CD4-positive, CD25-positive, alpha-beta regulatory T cell (primary cell): Measurements from ENCODE around the gene UGT1A7. TPM values are rescaled to one million over a fixed set of nuclear protein-coding genes. Genes with fewer than 3 reads are reported as not detected.

Experiments
- ATAC-seq, 2 donors: fragments of 150-1000 bp; cut with Tn5 transposase; one replicate each; pipeline ENCODE4 v1.10.0; 2021; ENCODE audit warnings: low read depth in 2 of 2, moderate number of reproducible peaks in 2 of 2, moderate library complexity in 1 of 2
- DNase-seq, 3 donors: peaks; one replicate each; pipeline versions ENCODE4 v3.0.0 to v3.0.0-alpha.2; 2012 to 2022; ENCODE audit warnings: mixed read lengths in 1 of 3
- H3K27ac ChIP-seq: one replicate; pipeline ENCODE4 v1.7.0; 2013; ENCODE audit warnings: mild to moderate bottlenecking, low read length; ENCODE audit not compliant: insufficient read depth, poor library complexity, severe bottlenecking
- H3K27me3 ChIP-seq: one replicate; pipeline ENCODE4 v1.7.0; 2013; ENCODE audit warnings: low read length; ENCODE audit not compliant: control insufficient read depth, insufficient read depth
- H3K36me3 ChIP-seq: one replicate; pipeline ENCODE4 v1.7.0; 2013; ENCODE audit warnings: mild to moderate bottlenecking, low read length, moderate library complexity; ENCODE audit not compliant: control insufficient read depth, insufficient read depth
- H3K4me1 ChIP-seq: 2 replicates; pipeline ENCODE4 v1.7.0; 2013; ENCODE audit warnings: mild to moderate bottlenecking, low read length; ENCODE audit not compliant: insufficient read depth, control insufficient read depth, poor library complexity, severe bottlenecking
- H3K4me3 ChIP-seq: one replicate; pipeline ENCODE4 v1.7.0; 2013; ENCODE audit warnings: low read depth, mild to moderate bottlenecking, low read length, moderate library complexity
- H3K9me3 ChIP-seq, 2 experiments: 1 replicate in 1 of 2; 2 replicates in 1 of 2; pipeline ENCODE4 v1.7.0; 2013; ENCODE audit warnings: low read length in 2 of 2, mild to moderate bottlenecking in 1 of 2, moderate library complexity in 1 of 2; ENCODE audit not compliant: control insufficient read depth in 2 of 2
- H3K27ac Mint-ChIP-seq, 3 donors: one replicate each; pipeline ENCODE4 v1.8.0; 2020 to 2022; ENCODE audit warnings: mild to moderate bottlenecking in 3 of 3, mixed read lengths in 3 of 3, moderate library complexity in 2 of 3
- H3K27me3 Mint-ChIP-seq: one replicate; pipeline ENCODE4 v1.8.0; 2022; ENCODE audit warnings: mild to moderate bottlenecking, mixed read lengths
- H3K36me3 Mint-ChIP-seq: one replicate; pipeline ENCODE4 v1.8.0; 2020; ENCODE audit warnings: mixed read lengths
- H3K4me1 Mint-ChIP-seq, 4 donors: one replicate each; pipeline ENCODE4 v1.8.0; 2020 to 2022; ENCODE audit warnings: mixed read lengths in 4 of 4, mild to moderate bottlenecking in 1 of 4
- H3K4me3 Mint-ChIP-seq, 4 donors: one replicate each; pipeline ENCODE4 v1.8.0; 2020 to 2022; ENCODE audit warnings: mild to moderate bottlenecking in 4 of 4, mixed read lengths in 4 of 4, moderate library complexity in 3 of 4
- H3K9me3 Mint-ChIP-seq, 7 donors: one replicate each; pipeline ENCODE4 v1.8.0; 2020 to 2022; ENCODE audit warnings: mixed read lengths in 7 of 7, mild to moderate bottlenecking in 3 of 7, moderate library complexity in 2 of 7
- polyA plus RNA-seq, 4 donors: library from polyadenylated mRNA; unstranded; fragments of 300-500 nt; fragmentation: Illumina TruSeq; gene quantifications; one replicate each; pipeline ENCODE4 v1.2.3, GENCODE V29; 2021
- total RNA-seq: library from RNA; stranded (reverse); gene quantifications from one replicate; pipeline ENCODE4 v1.2.3, GENCODE V29; 2022

UGT1A7 gene
- total and polyA plus RNA-seq, 5 donors from 2014 or later = not detected

DNA sequence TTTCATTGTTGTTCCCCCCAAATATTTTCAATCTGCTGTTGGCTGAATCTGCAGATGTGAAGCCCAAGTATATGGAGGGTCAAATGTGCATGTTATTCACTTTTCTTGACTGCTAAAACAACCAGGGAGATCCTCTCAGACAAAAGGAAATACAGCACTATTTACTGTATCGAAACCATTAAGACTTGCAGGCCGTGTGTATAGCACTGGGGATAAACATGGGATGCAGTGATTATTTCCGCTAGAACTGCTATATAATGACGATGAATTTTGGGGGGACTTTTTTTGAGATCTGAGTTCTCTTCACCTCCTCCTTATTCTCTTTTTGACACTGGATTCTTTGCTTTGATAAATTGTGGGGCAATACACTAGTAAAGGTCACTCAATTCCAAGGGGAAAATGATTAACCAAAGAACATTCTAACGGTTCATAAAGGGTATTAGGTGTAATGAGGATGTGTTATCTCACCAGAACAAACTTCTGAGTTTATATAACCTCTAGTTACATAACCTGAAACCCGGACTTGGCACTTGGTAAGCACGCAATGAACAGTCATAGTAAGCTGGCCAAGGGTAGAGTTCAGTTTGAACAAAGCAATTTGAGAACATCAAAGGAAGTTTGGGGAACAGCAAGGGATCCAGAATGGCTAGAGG is 74.9 kb downstream of the UGT1A7 start:
- H3K27me3 Mint-ChIP-seq = peaks cover 8% of the 10 kb centered on the region
- H3K4me1 ChIP-seq = no peaks in the 10 kb centered on the region
- peaks cover 0 to 5% (median 2%) of the 10 kb centered on the region in 7 donors for H3K9me3 Mint-ChIP-seq
- no peak overlapping the region for H3K4me3 Mint-ChIP-seq
- H3K4me3 ChIP-seq = no peak overlapping the region
- H3K4me1 Mint-ChIP-seq = no peaks in the 10 kb centered on the region
- no peaks in the 10 kb centered on the region for H3K27me3 ChIP-seq
- ATAC-seq (no peak), DNase-seq (no peak)
- no peak overlapping the region for H3K27ac Mint-ChIP-seq
- no peaks in the 10 kb centered on the region for H3K36me3 Mint-ChIP-seq
- H3K36me3 ChIP-seq = no peaks in the 10 kb centered on the region
- H3K9me3 ChIP-seq = peaks cover 0 to under 1% of the 10 kb centered on the region in 2 experiments
- no peak overlapping the region for H3K27ac ChIP-seq

DNA sequence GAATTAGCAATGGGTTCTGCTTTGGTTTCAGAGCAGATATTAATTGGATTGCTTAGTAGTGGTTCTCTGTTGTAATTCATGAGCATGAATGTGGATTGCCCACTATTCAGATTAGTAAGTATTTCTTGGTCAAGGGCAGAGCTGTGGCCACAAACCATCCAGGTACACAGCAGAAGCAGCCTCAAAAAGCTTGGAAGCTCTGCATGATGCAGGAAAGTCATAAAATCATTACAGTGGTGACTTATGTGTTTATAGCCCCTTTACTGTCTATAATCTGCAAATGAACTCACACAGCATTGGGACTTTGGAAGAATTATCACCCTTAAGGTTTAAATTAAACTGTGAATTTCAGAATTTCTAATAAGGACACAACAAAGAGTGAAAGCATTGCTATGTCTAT is 76.4 kb downstream of the UGT1A7 start:
- no peaks in the 10 kb centered on the region for H3K9me3 ChIP-seq
- no peak overlapping the region for H3K4me3 ChIP-seq
- Mint-ChIP-seq H3K27me3 (peaks cover 9% of the 10 kb centered on the region), H3K27ac (no peak overlapping the region), H3K9me3 (peaks cover 0 to 2% (median 0%) of the 10 kb centered on the region in 7 donors), H3K4me3 (no peak overlapping the region), H3K36me3 (no peaks in the 10 kb centered on the region), H3K4me1 (no peaks in the 10 kb centered on the region)
- no peak for ATAC-seq
- no peaks in the 10 kb centered on the region for H3K4me1 ChIP-seq
- H3K27me3 ChIP-seq = peaks cover 3% of the 10 kb centered on the region
- no peaks in the 10 kb centered on the region for H3K36me3 ChIP-seq
- no peak for DNase-seq
- no peak overlapping the region for H3K27ac ChIP-seq

DNA sequence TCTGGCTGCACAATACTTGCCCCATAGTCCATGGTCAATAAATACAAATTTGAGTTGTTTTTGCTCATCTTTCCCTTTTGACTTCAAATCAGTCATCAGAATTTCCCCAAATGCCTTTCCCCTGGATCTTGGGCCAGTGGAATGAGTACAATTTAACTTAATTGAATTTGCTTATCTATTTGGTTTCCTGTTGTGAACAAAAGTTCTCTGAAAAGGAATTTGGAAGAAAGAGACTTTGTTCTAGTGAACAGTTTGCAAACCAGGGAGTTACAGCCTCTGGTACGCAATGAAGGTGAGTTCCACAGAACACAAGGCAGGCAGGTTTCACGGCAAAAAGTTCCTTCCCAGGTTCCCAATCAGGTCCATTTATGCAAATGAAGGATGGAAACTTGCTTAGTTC is 77.1 kb downstream of the UGT1A7 start:
- Mint-ChIP-seq H3K27ac (no peak overlapping the region), H3K4me3 (no peak overlapping the region), H3K36me3 (no peaks in the 10 kb centered on the region), H3K27me3 (peaks cover 16% of the 10 kb centered on the region), H3K4me1 (no peaks in the 10 kb centered on the region), H3K9me3 (peaks cover 0 to 2% (median 0%) of the 10 kb centered on the region in 7 donors)
- DNase-seq (no peak), ATAC-seq (no peak)
- H3K4me3 ChIP-seq = no peak overlapping the region
- peaks cover 4% of the 10 kb centered on the region for H3K27me3 ChIP-seq
- H3K4me1 ChIP-seq = no peaks in the 10 kb centered on the region
- H3K9me3 ChIP-seq = no peaks in the 10 kb centered on the region
- H3K27ac ChIP-seq = no peak overlapping the region
- no peaks in the 10 kb centered on the region for H3K36me3 ChIP-seq

DNA sequence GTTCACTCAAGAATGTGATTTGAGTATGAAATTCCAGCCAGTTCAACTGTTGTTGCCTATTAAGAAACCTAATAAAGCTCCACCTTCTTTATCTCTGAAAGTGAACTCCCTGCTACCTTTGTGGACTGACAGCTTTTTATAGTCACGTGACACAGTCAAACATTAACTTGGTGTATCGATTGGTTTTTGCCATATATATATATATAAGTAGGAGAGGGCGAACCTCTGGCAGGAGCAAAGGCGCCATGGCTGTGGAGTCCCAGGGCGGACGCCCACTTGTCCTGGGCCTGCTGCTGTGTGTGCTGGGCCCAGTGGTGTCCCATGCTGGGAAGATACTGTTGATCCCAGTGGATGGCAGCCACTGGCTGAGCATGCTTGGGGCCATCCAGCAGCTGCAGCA is 78.3 kb downstream of the UGT1A7 start, which contains the start of gene UGT1A1:
Gene UGT1A1, plus strand, starts transcription at position 228 of the 400 bp plus-strand sequence. Its CDS starts 18 bp downstream, at position 246.
- Mint-ChIP-seq H3K9me3 (peaks cover 0 to 2% (median 0%) of the 10 kb centered on the region in 7 donors), H3K27ac (no peak within 1 kb of the TSS), H3K4me3 (no peak within 1 kb of the TSS), H3K27me3 (peaks cover 20% of the 10 kb centered on the region), H3K4me1 (no peaks in the 10 kb centered on the region), H3K36me3 (no peaks in the 10 kb centered on the region)
- no peaks in the 10 kb centered on the region for H3K4me1 ChIP-seq
- H3K4me3 ChIP-seq = no peak within 1 kb of the TSS
- no peaks in the 10 kb centered on the region for H3K9me3 ChIP-seq
- DNase-seq (no peak), ATAC-seq (no peak)
- peaks cover 11% of the 10 kb centered on the region for H3K27me3 ChIP-seq
- H3K27ac ChIP-seq = no peak within 1 kb of the TSS
- H3K36me3 ChIP-seq = no peaks in the 10 kb centered on the region

DNA sequence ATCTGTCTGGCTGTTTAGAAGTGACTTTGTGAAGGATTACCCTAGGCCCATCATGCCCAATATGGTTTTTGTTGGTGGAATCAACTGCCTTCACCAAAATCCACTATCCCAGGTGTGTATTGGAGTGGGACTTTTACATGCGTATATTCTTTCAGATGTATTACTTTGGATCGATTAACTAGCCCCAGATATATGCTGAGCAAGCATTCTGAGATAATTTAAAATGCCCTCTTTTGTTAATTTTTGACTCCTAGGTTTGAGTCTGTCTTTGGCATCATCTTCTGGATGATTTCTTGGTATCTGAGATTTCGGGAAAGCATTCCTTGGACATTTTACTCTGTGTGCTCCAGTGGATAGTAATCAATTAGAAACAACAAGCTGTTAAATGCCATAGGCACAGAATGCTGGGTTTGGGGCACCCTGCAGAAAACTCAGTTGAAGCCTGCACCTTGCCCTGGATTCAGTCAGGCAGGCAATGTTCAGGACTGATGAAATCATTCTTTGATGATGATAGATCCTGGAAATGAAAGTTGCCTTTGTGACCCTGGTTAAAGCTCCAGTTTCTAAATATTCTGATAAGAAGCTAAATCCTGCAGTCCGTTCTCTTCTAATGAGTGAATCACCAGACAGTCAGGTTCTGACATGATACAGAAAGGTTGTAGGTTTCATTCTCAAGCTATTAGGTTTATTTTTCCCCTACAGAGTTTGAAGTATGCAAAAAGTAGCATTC is 79.5 kb downstream of the UGT1A7 start:
- Histone ChIP-seq H3K27me3 (peaks cover 11% of the 10 kb centered on the region), H3K4me1 (no peaks in the 10 kb centered on the region), H3K4me3 (no peak overlapping the region), H3K36me3 (no peaks in the 10 kb centered on the region), H3K27ac (no peak overlapping the region), H3K9me3 (no peaks in the 10 kb centered on the region)
- H3K27ac Mint-ChIP-seq = no peak overlapping the region
- no peaks in the 10 kb centered on the region for H3K4me1 Mint-ChIP-seq
- ATAC-seq = no peak
- H3K4me3 Mint-ChIP-seq = no peak overlapping the region
- peaks cover 25% of the 10 kb centered on the region for H3K27me3 Mint-ChIP-seq
- DNase-seq = no peak
- peaks cover 0 to 2% (median 2%) of the 10 kb centered on the region in 7 donors for H3K9me3 Mint-ChIP-seq
- no peaks in the 10 kb centered on the region for H3K36me3 Mint-ChIP-seq

DNA sequence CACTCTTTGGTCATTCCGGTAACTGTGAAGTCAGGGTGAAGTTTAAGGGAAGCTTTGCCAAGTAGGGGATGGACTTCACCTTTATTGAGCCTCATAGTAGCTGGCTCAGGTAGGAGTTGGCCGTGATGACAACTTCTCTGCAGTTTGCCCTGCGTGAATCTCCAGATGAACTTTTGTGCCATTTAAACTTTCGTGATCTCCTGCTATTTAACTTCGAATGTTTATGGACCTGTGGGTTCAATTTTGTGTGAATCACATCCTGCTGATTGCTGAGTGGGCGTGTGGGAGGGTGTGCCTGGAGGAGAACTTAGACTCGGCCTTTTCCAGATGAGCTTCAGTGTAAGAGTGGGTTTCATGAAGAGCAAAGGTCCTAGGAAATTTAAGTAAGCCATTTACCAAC is 82.6 kb downstream of the UGT1A7 start:
- no peak overlapping the region for H3K4me3 ChIP-seq
- H3K36me3 ChIP-seq = no peaks in the 10 kb centered on the region
- Mint-ChIP-seq H3K36me3 (no peaks in the 10 kb centered on the region), H3K9me3 (peaks cover 0 to 2% (median 2%) of the 10 kb centered on the region in 7 donors), H3K27me3 (peaks cover 26% of the 10 kb centered on the region), H3K27ac (no peak overlapping the region), H3K4me3 (no peak overlapping the region), H3K4me1 (no peaks in the 10 kb centered on the region)
- DNase-seq (no peak), ATAC-seq (no peak)
- no peaks in the 10 kb centered on the region for H3K4me1 ChIP-seq
- no peaks in the 10 kb centered on the region for H3K9me3 ChIP-seq
- peaks cover 11% of the 10 kb centered on the region for H3K27me3 ChIP-seq
- no peak overlapping the region for H3K27ac ChIP-seq

DNA sequence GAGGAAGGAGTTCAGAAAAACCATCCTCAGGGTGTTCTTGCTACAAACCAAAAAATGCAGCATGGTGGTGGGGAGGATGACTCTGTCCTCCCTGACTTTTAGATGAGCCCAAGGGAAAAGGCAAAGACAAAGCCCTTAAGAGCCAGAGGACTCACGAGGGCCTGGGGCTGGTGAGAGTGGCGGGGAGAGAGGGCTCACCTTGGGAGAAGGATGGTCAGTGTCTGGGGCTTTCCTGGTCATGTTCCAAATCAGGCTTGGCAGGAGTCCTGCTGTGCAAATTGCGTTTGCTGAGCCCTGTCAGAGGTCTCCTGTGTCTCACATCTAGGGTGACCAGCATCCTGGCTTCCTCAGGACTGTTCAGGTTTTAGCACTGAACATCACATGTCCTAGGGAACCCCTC is 83.1 kb downstream of the UGT1A7 start:
- H3K27ac Mint-ChIP-seq = no peak overlapping the region
- Histone ChIP-seq H3K4me1 (no peaks in the 10 kb centered on the region), H3K9me3 (no peaks in the 10 kb centered on the region), H3K4me3 (no peak overlapping the region), H3K27ac (no peak overlapping the region), H3K27me3 (peaks cover 13% of the 10 kb centered on the region), H3K36me3 (no peaks in the 10 kb centered on the region)
- no peak overlapping the region for H3K4me3 Mint-ChIP-seq
- H3K36me3 Mint-ChIP-seq = no peaks in the 10 kb centered on the region
- ATAC-seq = no peak
- H3K27me3 Mint-ChIP-seq = peaks cover 26% of the 10 kb centered on the region
- no peaks in the 10 kb centered on the region for H3K4me1 Mint-ChIP-seq
- no peak for DNase-seq
- H3K9me3 Mint-ChIP-seq = peaks cover 0 to 2% (median 2%) of the 10 kb centered on the region in 7 donors
